Mesendoderm (in vitro differentiated cells): Measurements from ENCODE around the gene CAST.

Experiments used
- DNase-seq: peaks from one replicate; pipeline ENCODE4 v3.0.0; 2013
- H2AK5ac ChIP-seq: 2 replicates; pipeline ENCODE4 v1.6.1; 2013; ENCODE audit warnings: low read length, inconsistent platforms
- H2BK120ac ChIP-seq: 2 replicates; pipeline ENCODE4 v1.6.1; 2013; ENCODE audit warnings: low read depth, mild to moderate bottlenecking, low read length, moderate library complexity, mixed read lengths
- H2BK15ac ChIP-seq: replicated peaks from 2 replicates; pipeline ENCODE4 v1.6.1; 2013; ENCODE audit warnings: low read depth, mild to moderate bottlenecking, moderate library complexity
- H2BK5ac ChIP-seq: 2 replicates; pipeline ENCODE4 v1.6.1; 2013; ENCODE audit warnings: low read length, inconsistent platforms
- H3K18ac ChIP-seq: 2 replicates; pipeline ENCODE4 v1.6.1; 2013; ENCODE audit warnings: mild to moderate bottlenecking, low read length, mixed read lengths
- H3K23ac ChIP-seq: one replicate; pipeline ENCODE4 v1.6.1; 2013; ENCODE audit warnings: low read length
- H3K27ac ChIP-seq: 2 replicates; pipeline ENCODE4 v1.5.1; 2013; ENCODE audit warnings: low read depth, mild to moderate bottlenecking, inconsistent platforms, low read length, moderate library complexity
- H3K27me3 ChIP-seq: 2 replicates; pipeline ENCODE4 v1.6.1; 2013; ENCODE audit warnings: low read length, control low read depth, mild to moderate bottlenecking, inconsistent platforms; ENCODE audit not compliant: insufficient read depth, poor library complexity
- H3K36me3 ChIP-seq: 2 replicates; pipeline ENCODE4 v1.6.1; 2013; ENCODE audit warnings: low read length, inconsistent platforms; ENCODE audit not compliant: control insufficient read depth, insufficient read depth
- H3K4ac ChIP-seq: one replicate; pipeline ENCODE4 v1.6.1; 2013; ENCODE audit warnings: low read depth, mild to moderate bottlenecking, low read length, moderate library complexity
- H3K4me1 ChIP-seq: 2 replicates; pipeline ENCODE4 v1.6.1; 2013; ENCODE audit warnings: low read depth, low read length, inconsistent platforms; ENCODE audit not compliant: control insufficient read depth
- H3K4me2 ChIP-seq: 2 replicates; pipeline ENCODE4 v1.6.1; 2013; ENCODE audit warnings: low read length
- H3K4me3 ChIP-seq: 2 replicates; pipeline ENCODE4 v1.5.1; 2013; ENCODE audit warnings: mild to moderate bottlenecking, low read length
- H3K56ac ChIP-seq: one replicate; pipeline ENCODE4 v1.6.1; 2013; ENCODE audit warnings: low read length
- H3K79me1 ChIP-seq: 2 replicates; pipeline ENCODE4 v1.6.1; 2013; ENCODE audit warnings: low read length, inconsistent platforms
- H3K79me2 ChIP-seq: 2 replicates; pipeline ENCODE4 v1.6.1; 2013; ENCODE audit warnings: mild to moderate bottlenecking, low read length; ENCODE audit not compliant: control insufficient read depth, insufficient read depth
- H3K9ac ChIP-seq: 2 replicates; pipeline ENCODE4 v1.6.1; 2013; ENCODE audit warnings: low read length, inconsistent platforms
- H4K5ac ChIP-seq: one replicate; pipeline ENCODE4 v1.6.1; 2013; ENCODE audit warnings: low read length
- H4K8ac ChIP-seq: one replicate; pipeline ENCODE4 v1.6.1; 2013; ENCODE audit warnings: low read depth, mild to moderate bottlenecking, control low read depth, low read length, moderate library complexity
- WGBS: extraction: QIAGEN DNeasy Blood & Tissue Kit; methylation state at CpG from one replicate; pipeline ENCODE4 v1.1.7; 2013; ENCODE audit warnings: low lambda C conversion rate, missing lambda C conversion rate; ENCODE audit not compliant: insufficient coverage; ENCODE audit errors: extremely low coverage; 5-methylcytosine and 5-hydroxymethylcytosine counted together

The CAST gene

GRCh38 chr5:96648593-96648992 lies 13.6 kb upstream of the CAST start:
- Histone ChIP-seq H3K79me2 (no peaks in the 10 kb centered on the region), H3K4me3 (no peak overlapping the region), H2BK120ac (no peak overlapping the region), H3K18ac (no peak overlapping the region), H3K56ac (no peak overlapping the region), H3K27ac (no peak overlapping the region), H3K4ac (no peak overlapping the region), H3K79me1 (no peaks in the 10 kb centered on the region), H3K23ac (no peak overlapping the region), H4K5ac (no peak overlapping the region), H3K4me1 (no peaks in the 10 kb centered on the region), H2BK5ac (no peak overlapping the region), H3K27me3 (no peaks in the 10 kb centered on the region), H3K4me2 (no peak overlapping the region), H2AK5ac (no peak overlapping the region), H3K9ac (no peak overlapping the region), H2BK15ac (no peak overlapping the region), H3K36me3 (no peaks in the 10 kb centered on the region), H4K8ac (no peak overlapping the region)
- WGBS: no CpG with 5 or more reads among the region's 4 CpGs
- no peak for DNase-seq

DNA sequence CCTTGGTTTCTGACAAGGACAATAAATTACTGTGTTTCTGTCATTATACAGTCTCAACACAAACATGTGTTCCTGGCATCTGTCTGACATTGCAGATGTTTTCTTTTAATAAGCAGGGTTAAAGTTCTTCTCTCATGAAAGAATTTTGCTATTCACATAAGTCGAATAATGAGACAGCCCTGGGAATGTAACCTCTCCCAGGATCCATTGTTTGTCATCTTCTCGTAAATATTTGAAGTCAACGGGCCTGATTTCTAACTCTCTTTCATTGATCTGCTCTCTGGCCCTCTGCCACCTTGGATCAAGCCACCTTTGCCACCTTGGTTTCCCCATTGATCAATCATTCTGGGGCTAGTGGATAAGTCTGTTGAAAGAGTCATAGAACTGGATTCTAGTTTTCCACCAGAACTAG lies 12.9 kb upstream of the CAST start:
- Histone ChIP-seq H3K79me1 (no peaks in the 10 kb centered on the region), H2BK5ac (no peak overlapping the region), H4K5ac (no peak overlapping the region), H3K27me3 (no peaks in the 10 kb centered on the region), H3K4me2 (no peak overlapping the region), H2BK120ac (no peak overlapping the region), H3K27ac (no peak overlapping the region), H4K8ac (no peak overlapping the region), H3K36me3 (no peaks in the 10 kb centered on the region), H3K4me1 (no peaks in the 10 kb centered on the region), H3K4ac (no peak overlapping the region), H3K79me2 (no peaks in the 10 kb centered on the region), H3K9ac (no peak overlapping the region), H2AK5ac (no peak overlapping the region), H3K56ac (no peak overlapping the region), H3K23ac (no peak overlapping the region), H2BK15ac (no peak overlapping the region), H3K18ac (no peak overlapping the region), H3K4me3 (no peak overlapping the region)
- no CpG with 5 or more reads among the region's 3 CpGs for whole genome bisulfite sequencing
- DNase-seq: no peak

- Histone ChIP-seq H4K5ac (no peak overlapping the region), H3K4ac (no peak overlapping the region), H3K9ac (no peak overlapping the region), H3K36me3 (no peaks in the 10 kb centered on the region), H3K4me1 (no peaks in the 10 kb centered on the region), H2AK5ac (no peak overlapping the region), H3K27me3 (no peaks in the 10 kb centered on the region), H3K23ac (no peak overlapping the region), H2BK15ac (no peak overlapping the region), H3K79me1 (no peaks in the 10 kb centered on the region), H3K18ac (no peak overlapping the region), H3K4me3 (no peak overlapping the region), H3K56ac (no peak overlapping the region), H2BK5ac (no peak overlapping the region), H4K8ac (no peak overlapping the region), H3K4me2 (no peak overlapping the region), H2BK120ac (no peak overlapping the region), H3K27ac (no peak overlapping the region), H3K79me2 (no peaks in the 10 kb centered on the region)
- DNase-seq: no peak
- WGBS: no CpG with 5 or more reads among the region's 5 CpGs
Observed at GRCh38 chr5:96649681-96650540, 12.3 kb upstream of the CAST start.

DNA sequence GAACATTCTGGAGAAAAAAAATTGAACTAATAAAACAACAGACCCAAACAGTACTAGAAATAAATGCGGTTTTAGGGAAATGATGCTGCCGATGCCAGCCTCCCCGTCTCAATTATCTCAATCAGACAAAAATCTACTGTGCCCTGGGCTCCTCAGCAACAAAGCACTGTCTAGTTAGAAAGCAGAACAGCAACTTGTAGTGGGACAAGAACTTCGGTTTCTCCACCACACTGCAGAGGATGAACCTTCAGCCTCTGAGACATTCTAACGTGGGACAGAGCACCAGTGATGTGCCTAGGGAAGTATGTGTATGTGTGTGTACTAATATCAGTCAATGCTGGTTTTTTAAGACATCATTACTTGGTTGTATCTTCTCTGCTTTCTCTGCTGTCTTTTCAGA lies 11.1 kb upstream of the CAST start:
- WGBS: no CpG with 5 or more reads among the region's 5 CpGs
- no peaks in the 10 kb centered on the region for H3K79me1 ChIP-seq
- H3K56ac ChIP-seq: no peak overlapping the region
- no peak overlapping the region for H3K27ac ChIP-seq
- no peak overlapping the region for H4K5ac ChIP-seq
- no peak overlapping the region for H3K4ac ChIP-seq
- no peaks in the 10 kb centered on the region for H3K36me3 ChIP-seq
- H2BK120ac ChIP-seq: no peak overlapping the region
- no peak overlapping the region for H3K4me3 ChIP-seq
- no peak overlapping the region for H2BK15ac ChIP-seq
- H3K9ac ChIP-seq: no peak overlapping the region
- H3K79me2 ChIP-seq: no peaks in the 10 kb centered on the region
- no peak overlapping the region for H3K18ac ChIP-seq
- no peak overlapping the region for H4K8ac ChIP-seq
- H3K23ac ChIP-seq: no peak overlapping the region
- no peaks in the 10 kb centered on the region for H3K27me3 ChIP-seq
- H3K4me2 ChIP-seq: no peak overlapping the region
- no peaks in the 10 kb centered on the region for H3K4me1 ChIP-seq
- no peak overlapping the region for H2BK5ac ChIP-seq
- no peak for DNase-seq
- no peak overlapping the region for H2AK5ac ChIP-seq

DNA sequence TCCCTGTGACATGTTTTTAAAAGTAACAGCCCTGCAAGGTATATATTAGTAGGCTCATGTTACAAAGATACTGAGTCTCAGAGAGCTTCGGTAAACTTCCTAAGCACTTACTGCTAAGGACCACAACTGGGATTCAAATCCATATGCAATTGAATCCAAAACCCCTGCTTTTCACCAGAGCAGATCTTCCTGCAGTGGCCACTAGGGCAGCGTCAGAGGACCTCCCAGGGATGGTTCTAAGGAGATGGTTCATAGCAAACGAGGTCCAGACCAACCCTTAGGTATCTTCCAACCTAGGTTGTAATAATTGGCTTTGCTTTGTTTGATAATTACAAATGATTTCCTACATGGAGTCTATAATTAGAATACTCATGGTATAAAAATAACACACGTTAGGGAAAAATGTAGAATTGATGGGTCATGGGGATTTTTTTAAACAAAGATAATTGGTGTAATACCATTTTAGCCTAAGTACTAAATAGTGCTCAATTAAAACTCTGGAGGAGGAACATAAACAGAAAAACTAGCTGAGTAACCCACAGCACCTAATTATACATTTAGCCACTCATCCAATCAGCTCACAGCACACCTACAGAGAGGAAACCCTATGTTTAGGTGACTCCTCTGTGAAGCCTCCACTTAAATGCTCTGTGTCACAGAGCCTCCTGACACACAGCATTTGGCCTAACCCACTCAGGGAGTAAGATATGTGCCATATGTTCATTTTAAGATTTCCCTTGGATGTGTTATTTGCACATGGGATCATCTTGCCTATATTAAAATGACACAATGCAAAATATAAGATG lies 10.0 kb upstream of the CAST start:
- H2BK5ac ChIP-seq: no peak overlapping the region
- no peak overlapping the region for H4K8ac ChIP-seq
- no peak overlapping the region for H3K4ac ChIP-seq
- no peak overlapping the region for H2AK5ac ChIP-seq
- WGBS: no CpG with 5 or more reads among the region's 4 CpGs
- H2BK120ac ChIP-seq: no peak overlapping the region
- no peak overlapping the region for H2BK15ac ChIP-seq
- H3K27ac ChIP-seq: no peak overlapping the region
- no peak overlapping the region for H3K23ac ChIP-seq
- no peak overlapping the region for H3K18ac ChIP-seq
- H3K36me3 ChIP-seq: no peaks in the 10 kb centered on the region
- no peaks in the 10 kb centered on the region for H3K27me3 ChIP-seq
- no peaks in the 10 kb centered on the region for H3K79me2 ChIP-seq
- H3K56ac ChIP-seq: no peak overlapping the region
- no peaks in the 10 kb centered on the region for H3K4me1 ChIP-seq
- no peaks in the 10 kb centered on the region for H3K79me1 ChIP-seq
- no peak overlapping the region for H4K5ac ChIP-seq
- H3K4me3 ChIP-seq: no peak overlapping the region
- no peak overlapping the region for H3K9ac ChIP-seq
- DNase-seq: peak; percentile 37
- H3K4me2 ChIP-seq: no peak overlapping the region
